ENCODE results near the gene PRRX2.
"Not testable (repeated sequence)": the region's sequence is repeated elsewhere in the genome, so short reads cannot be mapped to it uniquely, and the experiment has no call there.

Gene PRRX2

GRCh38 chr9:129761901-129762369 is 96.5 kb downstream of the PRRX2 start:
- no peak for DNase-seq

GRCh38 chr9:129762370-129762984 is 97.0 kb downstream of the PRRX2 start:
- DNase-seq, result not testable (repeated sequence)

- no peak for DNase-seq
Measured at GRCh38 chr9:129762985-129763926, 97.8 kb downstream of the PRRX2 start.

- no peak for DNase-seq
Measured at GRCh38 chr9:129765764-129766317, 100.4 kb downstream of the PRRX2 start.

DNA sequence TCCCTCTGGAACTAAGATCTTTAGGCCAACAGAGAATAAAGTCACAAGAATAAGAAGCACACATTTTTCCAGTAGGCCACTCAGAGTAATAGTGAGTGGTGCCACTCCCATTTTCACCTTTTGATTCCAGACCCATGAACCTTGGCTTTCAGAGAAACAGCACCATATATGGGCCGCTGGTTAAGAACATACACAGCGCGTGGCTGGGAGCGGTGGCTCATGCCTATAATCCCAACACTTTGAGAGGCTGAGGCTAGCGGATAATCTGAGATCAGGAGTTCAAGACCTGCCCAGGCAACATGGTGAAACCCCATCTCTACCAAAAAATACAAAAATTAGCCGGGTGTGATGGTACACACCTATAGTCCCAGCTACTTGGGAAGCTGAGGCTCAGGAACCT is 103.0 kb downstream of the PRRX2 start:
- no peak for DNase-seq

GRCh38 chr9:129769669-129770068 is 104.2 kb downstream of the PRRX2 start:
- no peak for DNase-seq

- no peak for DNase-seq
Measured at GRCh38 chr9:129770741-129771140, 105.3 kb downstream of the PRRX2 start.

All from left hindlimb (tissue), 1 donor.